ENCODE measurements around the gene SH3TC1.

The SH3TC1 gene

DNA sequence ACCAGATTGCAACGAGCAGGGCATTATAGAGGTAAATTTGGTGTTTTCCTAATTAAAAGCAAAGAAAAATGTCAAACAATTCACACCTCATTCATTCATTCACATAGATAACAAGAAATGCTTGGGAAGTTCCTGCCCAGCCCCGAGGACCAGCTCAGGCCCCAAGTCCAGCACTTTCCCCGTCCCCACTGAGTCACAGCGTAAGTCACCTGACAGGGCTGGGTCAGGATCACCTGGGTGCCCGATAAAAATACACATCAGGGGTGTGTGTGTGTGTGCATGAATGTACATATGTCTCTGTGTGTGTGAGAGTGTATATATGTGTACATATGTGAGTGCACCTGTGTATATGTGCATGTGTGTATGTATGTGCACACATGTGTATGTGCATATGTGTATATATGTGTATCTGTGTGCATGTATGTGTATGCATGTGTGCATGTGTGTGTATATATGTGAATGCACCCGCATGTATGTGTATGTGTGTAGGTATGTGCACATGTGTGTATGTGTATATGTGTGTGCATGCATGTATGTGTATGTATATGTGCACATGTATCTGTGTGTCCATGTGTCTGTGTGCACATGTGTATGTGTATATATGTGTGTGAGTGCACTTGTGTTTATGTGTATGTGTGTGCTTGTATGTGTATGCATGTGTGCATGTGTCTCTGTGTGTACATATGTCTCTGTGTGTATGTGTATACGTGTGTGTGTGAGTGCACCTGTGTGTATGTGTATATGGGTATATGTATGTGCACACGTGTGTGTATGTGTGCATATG lies 18.6 kb upstream of the SH3TC1 start:
- no peak for DNase-seq (ENCODE audit: low spot score)

DNA sequence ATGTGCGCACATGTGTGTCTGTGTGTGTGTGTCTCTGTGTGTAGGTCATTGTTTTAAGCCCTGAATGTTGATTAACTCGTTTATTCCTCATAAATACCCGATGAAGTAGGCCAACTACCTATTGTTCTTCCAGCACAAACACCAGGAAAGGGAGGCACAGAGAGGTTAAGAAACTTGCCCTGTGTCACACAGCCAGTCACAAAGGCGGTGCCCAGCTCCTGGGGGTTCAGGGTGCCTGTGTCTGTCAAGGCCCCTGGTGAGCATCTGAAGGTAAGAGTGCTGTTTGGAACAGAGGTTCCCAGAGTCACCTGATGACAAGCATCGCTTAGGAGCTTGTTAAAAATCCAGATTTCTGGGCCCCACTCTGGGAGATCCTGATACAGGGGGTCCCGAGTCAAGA lies 18.0 kb upstream of the SH3TC1 start:
- no peak for DNase-seq (ENCODE audit: low spot score)

DNA sequence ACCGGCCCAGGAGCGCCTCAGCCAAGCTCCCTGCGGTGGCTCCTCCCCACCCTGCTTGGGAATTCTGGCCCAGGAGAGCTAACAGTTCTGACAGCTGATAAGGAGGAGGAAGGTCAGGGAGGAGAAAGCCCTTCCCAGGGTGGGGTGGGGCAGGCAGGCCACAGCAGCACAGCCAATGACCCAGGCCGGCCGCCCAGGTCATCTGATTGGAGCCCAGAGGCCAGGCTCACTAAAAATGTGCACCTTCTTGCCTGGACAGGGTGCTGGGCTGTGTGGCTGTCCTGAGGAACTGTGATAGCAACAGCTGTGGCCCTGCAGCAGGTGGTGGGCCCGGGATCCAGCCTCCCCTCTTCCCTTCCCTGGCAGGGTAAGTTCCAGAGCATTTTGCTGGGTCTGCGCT lies 17.2 kb upstream of the SH3TC1 start:
- no peak for DNase-seq (ENCODE audit: low spot score)

DNA sequence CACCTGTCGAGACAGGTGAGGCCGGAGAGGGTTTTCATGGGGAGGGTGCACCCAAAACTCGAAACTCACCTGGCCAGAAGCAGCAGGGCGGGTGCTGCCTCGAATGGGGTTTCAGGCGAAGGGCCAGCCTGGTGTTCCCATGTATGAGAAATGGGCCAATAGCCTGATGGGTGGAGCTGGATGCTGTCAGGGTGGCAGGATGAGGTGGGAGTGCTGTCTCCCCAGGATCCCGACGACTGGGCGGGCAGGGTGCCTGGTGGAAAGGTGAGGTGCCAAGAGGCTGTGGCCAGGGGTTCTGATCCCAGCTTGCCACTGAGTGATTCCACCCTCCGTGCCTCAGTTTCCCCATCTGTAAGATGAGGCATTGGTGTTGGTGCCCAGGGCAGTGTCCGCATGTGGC lies 16.8 kb upstream of the SH3TC1 start:
- no peak for DNase-seq (ENCODE audit: low spot score)

DNA sequence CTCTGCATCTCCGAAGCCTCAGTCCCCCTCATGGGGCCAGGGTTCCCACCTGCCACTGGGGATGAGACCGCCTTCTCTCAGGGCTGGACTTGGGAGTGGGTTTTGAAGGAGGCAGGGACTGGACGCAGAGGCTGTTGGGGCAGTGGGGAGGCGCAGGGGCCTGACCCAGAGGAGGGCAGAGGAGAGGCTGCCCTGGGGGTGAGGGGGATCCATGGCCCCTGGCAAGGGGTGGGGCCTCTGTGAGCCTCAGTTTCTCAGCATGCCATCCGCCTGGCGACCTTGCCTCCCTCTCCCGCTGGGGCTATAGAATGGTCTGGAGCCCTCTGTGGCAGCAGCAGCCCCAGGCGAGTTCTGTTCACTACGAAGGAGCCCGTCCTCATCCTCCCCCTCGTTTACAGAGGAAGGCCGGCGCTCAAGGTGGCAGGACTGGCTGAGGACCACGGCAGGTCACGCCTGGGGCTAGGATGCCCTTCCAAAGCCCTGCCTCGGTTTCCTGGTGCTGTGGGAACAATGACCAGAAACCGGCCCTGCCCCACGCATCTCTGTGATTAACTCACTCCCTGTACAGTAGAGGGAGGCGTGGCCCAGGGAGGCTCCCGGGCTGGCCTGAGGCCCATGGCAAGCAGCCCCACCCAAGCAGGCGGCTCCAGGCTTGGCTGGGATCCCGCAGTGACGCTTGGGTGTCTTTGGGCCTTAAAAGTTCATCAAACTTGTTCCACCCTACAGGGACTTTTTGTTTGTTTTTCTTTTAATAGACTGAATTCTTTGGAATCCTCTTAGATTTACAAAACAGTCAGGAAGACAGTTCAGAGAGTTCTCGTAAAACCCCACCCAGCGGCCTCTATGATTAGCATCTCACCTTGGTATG lies 16.0 kb upstream of the SH3TC1 start:
- no peak for DNase-seq (ENCODE audit: low spot score)

DNA sequence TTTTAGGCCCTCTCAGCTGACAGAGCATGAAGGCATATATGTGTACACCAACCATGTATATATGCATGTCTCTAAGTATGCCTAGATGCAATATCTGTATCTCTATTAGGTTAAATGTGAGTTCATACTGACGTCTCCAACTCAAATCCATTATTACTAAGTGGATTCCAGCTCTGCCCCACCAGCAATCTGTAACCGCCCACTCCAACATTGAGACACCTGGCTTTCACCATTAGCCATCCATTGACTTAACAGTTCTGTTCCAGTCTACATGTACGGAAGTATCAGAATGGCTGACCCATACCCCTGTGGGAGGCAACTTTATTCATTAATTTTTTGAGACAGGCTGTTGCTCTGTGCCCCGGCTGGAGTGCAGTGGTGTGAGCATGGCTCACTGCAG lies 15.0 kb upstream of the SH3TC1 start:
- DNase-seq (ENCODE audit: low spot score), result no peak

DNA sequence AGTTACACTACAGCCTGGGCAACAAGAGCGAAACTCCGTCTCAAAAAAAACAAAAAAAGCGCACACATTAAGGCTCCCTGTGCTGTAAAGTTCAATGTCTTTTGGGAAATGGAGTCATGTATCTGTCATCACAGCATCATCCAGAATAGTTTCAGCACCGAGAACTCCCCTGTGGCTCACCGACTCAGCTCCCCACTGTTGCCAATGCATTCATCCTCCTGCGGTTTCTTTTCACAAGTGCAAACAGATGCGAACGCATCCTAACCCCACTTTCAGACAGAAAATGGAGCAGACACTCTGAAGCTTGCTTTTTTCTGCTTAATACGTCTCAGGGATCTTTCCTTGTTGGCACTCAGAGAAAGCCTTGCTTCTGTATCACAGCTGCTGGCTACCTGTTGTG lies 13.8 kb upstream of the SH3TC1 start:
- DNase-seq (ENCODE audit: low spot score), result no peak

DNA sequence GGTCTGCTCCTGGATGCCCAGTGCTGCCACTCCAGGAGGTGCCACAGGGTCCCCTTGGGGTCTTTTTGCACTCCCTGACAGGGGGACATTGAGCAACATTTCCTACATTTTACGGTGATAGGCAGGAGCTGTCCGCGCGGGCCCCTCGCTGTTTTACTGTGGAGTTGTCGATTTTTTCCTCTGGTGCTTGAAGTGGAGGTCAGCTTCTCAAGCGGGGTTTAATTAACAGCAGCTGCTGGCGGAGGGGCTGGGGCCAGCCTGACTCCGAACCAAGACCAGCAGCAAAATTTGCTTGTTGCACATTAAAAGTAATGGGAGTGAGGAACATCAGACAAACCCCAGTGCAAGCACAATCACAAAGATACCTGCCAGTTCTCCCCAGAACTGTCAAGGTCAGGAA lies 13.2 kb upstream of the SH3TC1 start:
- DNase-seq (ENCODE audit: low spot score), result no peak

DNA sequence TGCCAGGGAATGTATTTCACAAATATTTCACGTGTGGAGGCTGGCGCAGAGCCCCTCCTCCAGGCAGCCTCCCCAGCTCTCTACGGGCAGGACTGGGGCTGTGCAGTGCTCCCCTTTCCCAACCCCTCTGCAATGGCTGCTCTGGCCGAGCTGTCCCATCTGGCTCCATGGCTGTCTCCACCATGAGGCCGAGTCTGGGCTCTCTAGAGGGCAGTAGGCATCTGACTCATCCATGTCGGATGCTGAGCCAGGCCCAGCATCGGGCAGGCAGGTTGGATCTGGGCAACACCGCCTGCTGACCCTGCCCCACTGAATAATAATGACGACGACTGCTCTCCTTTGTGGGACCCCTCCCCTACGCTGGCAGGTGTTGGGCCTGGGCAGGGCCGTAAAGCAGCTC lies 11.0 kb upstream of the SH3TC1 start:
- no peak for DNase-seq (ENCODE audit: low spot score)

DNA sequence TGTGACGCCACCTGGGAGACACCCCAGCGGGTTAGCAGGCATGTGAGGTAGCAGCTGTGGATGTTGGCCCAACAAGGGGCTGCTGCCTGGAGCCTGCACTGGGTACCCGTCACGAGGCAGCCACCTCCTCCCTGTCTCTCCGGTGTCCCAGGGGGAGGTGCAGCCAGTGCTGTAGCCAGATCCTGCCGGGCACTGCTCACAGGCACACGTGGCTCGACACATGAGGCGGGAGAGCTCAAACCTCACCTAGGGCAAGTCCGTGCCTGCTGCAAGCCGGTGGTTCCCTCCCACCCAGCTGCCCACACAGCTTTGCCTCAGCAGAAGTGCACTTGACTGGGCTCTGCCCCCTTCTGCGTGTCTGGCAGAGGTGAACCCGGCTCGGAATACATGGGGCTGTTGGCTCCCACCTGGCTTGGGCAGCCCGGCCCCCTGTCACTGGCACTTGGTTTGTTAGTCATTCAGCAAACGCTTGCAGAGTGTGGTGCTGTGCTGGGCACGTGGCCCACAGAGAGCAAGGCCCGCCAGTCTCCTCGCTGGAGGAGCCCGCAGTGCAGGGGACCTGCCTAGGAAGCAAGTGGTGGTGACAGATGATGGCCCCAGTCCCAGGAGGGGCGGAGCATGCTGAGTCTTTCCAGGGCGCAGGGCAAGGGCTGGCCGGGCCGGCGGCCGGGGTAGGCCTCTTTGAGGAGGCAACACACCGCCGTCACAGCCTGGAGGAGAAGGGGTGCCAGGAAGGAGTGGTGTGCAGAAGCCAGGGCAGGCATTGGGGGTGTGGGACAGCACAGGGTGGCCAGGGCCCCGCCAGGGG lies 10.1 kb upstream of the SH3TC1 start:
- no peak for DNase-seq (ENCODE audit: low spot score)

DNA sequence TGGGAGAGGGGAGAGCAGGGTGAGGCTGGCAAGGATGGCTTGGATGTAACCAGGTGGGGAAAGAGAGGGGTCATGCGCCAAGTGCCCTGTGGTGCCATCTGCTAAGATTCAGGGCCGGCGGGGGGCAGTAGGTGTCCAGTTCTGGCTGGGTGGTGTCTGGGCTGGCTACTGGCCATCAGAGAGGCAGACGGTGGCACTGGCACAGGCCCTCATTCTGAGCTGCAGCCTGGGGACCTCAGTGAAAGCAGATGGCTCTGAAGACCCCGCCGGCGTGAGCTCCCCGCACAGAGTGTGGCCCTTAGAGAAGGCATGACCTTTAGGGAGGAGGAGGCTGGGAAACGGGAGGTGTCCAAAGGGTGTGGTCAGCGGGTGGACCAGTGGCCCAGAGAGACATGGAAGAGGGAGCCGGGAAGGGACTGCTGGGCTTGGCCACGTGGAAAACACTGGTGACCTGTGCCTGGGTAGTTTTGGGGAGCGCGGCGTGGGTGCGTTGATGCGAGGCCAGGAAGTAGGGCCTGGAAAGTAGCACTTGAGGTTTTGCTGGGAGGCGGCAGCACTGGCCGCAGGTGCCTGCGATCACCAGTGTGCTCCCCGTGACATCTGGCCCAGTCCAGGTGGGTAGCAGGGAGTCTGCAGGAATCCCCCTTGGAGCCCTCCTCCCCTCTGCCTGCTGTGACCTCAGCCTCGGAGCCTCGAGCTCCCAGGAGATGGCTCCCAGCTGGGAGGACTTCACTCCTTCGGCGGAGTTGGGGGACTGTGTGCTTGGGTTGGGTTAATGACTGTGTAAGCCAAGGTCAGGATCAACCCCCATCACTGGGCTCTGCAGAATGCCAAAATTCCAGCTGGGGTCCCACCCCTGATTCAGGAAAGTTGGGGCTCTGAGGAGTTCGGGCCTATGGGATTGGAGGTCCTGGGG lies 9.3 kb upstream of the SH3TC1 start:
- no peak for DNase-seq (ENCODE audit: low spot score)

DNA sequence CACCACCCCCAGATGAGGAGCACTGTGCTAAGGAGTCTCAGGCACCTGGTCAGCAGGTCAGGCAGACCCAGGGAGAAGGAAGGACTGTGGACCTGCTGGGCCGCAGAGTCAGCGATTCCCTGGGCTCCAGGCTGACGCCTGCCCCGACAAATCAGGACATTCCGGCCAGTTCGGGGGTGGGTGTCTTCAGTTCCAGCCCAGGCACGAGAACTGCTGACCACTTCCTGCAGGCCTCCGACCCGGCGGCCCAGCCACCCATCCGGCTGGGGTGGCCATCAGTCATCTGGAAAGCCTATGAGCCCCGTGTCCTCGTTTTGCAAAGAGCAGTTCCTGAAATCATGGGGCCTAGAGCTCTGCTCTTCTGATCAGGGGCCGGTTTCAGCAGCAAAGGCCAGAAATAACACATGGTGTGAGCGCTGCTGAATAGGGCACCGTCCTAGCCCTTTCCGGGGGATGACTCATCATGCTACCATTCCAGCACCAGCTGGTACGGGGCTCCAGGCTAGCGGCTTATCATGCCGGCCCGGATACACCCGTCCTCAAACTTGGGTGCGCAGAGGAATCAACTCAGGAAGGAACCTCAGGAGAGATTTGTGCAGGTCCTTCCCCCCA lies 7.8 kb upstream of the SH3TC1 start:
- no peak for DNase-seq (ENCODE audit: low spot score)

DNA sequence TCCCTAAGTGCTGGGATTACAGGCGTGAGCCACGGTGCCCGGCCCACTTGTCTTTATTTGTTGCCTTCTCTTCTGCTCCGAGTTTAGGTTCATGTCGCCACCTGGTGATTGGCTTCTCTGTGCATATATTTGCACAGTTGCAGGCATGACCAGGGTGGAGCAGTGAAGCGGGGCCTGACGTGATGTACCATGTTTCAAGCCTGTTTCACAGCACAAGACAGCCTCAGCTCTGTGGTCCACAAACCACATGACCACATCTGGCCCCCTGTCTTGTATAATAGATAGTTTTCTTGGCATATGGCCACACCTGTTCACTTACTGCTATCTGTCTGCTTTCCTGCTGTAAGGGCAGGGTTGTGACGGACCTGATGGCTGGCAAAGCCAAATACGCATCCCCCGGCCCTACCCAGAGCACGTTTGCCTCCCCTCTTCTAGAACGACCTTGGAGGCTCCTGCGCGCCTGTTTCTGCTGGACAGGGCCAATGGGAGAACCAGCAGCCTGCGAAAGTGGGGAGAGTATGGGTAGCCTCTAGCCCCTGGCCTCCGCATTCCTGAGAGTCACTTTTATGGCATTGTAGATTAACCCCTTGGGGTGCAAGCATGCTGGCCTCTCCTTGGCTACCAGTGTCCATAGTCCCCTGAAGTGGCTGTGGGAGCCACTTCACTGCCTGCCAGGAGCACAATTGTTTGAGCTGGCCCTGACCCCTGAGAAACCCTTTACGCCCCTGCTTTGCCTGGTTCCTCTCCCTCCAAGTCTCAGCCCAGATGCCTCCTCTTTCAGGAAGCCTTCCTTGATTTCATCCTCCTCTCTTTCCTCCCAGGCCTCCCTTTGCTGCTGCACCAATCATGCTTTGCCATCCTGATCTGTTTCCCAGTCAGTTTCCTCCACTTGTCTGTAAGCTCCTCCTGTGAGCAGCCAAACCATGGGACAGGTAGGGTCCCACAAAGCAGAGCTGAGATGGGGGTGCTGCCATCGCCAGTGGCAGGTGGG lies 6.0 kb upstream of the SH3TC1 start:
- DNase-seq (ENCODE audit: low spot score), result no peak

DNA sequence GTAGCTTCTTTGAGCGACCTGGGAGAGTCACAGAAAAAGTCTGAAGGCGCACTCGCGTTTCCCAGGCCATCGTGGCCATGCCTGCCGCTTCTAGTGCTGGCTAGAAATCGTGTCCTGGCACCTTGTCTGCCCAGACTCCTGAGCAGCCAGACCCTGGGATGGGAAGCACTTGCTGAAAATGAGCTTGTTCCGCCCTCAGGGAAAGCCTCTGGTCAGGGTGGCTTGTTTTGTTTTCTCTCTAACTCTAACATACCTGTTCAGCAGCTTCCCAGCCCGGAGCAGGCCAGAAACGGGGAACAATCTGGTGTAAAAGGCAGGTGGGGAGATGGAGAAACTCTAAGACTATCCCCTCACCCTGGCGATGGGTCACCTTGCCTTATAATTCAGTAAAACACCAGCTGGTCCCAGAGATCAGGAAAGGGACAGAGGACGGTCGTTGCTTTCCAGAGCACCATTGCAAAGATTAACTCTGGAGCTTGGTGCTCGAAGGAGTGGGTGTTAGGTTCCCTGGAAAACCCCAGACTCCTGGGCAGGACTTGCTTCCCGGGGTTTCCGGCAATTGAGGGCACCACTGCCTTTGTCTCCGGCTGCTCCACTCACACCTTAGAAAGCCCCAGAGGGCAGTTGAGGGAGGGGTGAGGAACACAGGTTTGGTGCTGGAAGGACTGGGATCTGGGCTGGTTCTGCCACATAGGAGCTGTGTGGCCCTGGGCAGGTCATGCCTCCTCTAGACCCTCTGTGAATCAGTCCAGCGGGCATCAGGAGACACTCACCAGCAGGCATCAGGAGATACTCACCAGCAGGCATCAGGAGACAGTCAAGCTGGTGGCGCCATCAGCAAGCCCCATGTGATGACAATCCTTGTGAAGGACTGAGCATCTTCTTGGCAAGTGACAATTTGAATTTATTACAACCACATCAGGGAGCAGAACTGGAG lies 4.5 kb upstream of the SH3TC1 start:
- no peak for DNase-seq (ENCODE audit: low spot score)

DNA sequence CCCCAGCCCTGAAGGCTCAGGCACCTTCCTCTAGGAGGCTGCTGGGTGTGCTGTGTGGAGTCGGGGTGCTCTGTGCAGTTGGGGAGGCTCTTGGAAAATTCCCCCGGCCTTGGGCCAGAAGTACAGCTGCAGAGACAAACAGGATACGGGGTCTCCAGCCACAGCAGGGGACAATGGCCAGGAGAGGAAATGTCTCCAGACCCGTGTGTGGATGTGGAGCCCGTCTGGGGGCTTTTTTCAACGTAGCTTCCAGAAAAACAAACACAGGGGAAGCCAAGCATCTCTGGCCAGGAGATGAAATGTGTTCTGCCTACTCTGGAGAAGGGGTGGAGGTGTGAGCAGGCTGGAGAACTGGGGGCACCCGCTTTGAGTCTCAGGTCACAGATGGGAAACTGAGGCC lies 3.7 kb upstream of the SH3TC1 start:
- no peak for DNase-seq (ENCODE audit: low spot score)

DNA sequence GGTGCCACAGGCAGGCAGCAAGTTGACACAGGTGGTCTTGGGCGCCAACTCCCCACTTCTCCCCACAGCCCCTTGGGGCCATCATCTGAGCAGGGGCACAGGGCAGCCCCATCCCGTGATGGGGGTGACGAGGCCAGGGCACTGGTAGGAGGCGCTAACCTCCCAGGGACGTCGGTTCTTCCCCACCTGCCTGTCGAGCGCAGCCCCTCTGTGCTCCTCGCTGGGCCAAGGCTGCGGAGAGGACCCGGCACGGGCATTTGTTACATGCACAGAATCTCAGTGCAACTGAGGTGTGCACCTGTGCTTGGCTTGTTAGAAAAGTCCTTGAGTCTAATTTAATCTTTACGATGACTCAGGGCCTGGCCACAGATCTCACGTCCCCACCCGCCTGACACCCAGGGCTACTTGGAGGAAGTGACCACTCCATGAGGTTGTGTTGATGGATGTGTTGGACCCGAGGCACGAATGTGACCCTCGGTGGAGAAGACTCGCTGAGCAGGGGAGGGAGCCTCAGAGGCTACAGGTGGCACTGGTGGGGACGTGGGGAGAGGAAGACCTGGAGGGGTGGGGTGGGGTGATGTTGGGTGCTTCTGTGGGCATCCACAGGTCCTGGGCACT lies 3.1 kb upstream of the SH3TC1 start:
- DNase-seq (ENCODE audit: low spot score), result no peak

DNA sequence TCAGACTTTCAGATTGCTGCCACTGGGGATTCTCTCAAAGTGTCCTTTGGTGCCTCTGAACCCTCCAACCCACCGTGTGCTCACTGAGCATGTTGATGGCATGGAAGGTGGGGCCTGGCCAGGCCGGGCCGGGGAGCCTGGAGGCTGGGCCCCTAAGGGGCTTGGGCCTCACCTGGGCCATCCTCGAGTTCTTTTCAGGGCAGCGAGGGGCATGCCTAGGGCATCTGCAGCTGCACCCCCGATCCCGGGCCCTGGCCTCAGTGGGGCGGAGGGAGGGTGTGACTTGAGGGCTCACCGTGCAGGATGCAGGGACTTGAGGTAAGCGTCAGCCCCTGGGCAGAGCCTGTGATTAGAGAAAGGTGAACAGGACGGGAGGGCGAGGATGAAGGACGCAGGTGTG lies 1.6 kb upstream of the SH3TC1 start:
- DNase-seq (ENCODE audit: low spot score), result no peak

DNA sequence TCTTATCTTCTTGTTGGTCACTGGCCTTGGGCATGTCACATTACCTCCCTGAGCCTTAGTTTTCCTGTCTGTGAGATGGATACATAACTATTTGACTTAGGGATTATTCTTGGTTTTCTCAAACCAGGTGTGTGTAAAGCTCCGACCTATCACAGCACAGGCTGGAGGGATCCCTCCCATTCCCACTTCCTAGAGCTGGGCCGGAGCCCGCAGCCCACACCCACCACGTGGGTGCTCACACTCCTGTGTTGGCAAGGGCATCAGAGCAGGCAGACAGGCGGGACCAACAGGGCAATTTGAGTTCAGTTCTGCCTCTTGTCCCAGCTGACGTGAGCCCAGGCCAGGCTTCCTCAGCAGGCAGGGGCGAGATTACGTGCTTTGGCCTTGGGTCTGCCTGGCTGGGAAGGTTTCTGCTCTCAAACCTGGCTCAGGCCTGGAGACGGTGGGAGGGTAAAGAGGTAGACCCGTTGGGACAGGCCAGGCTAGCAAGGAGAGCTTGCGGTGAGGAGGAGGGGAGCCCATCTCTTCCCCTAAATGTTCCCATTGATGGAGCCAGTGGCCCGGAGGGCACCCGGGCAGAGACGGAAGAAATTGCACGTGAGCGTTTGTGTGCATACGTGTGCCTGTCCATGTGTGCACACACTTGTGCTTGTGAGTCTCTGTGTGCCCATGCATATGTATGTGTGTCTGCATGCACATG lies 734 bp upstream of the SH3TC1 start:
- DNase-seq (ENCODE audit: low spot score), result no peak
